Right lobe of liver (tissue), 6 donors: Measurements from ENCODE around the gene ARHGEF2. TPM values are rescaled to one million over a fixed set of nuclear protein-coding genes. Genes with fewer than 3 reads are reported as not detected.
A peak's percentile ranks its signal among the peaks of the same experiment; 100 is the strongest.

Source experiments
- ATAC-seq, 4 donors: fragments of 200-7000 bp; cut with Tn5 transposase; one replicate each; pipeline ENCODE4 v1.9.1; 2020; ENCODE audit warnings: mild to moderate bottlenecking in 4 of 4, moderate library complexity in 4 of 4
- DNase-seq, 3 donors: peaks; one replicate each; pipeline ENCODE4 v3.0.0-alpha.2; 2020
- H3K27ac ChIP-seq, 3 donors: fragments of 200-600 bp; one replicate each; pipeline ENCODE4 v1.8.0; 2022
- H3K27me3 ChIP-seq, 2 donors: fragments of 200-600 bp; one replicate each; pipeline ENCODE4 v1.8.0; 2022
- H3K36me3 ChIP-seq, 4 donors: fragments of 200-600 bp; sonication (generic) in 1 of 4; one replicate each; pipeline versions ENCODE4 v1.5.1 to v1.8.0; 2017 to 2022; ENCODE audit warnings: control low read depth in 1 of 4
- H3K4me1 ChIP-seq, 4 donors: fragments of 200-600 bp; sonication (generic) in 1 of 4; one replicate each; pipeline versions ENCODE4 v1.5.1 to v1.8.0; 2017 to 2022; ENCODE audit warnings: control low read depth in 1 of 4
- H3K4me3 ChIP-seq, 3 donors: fragments of 200-600 bp; one replicate each; pipeline ENCODE4 v1.8.0; 2022
- H3K9me3 ChIP-seq, 4 donors: fragments of 200-600 bp; sonication (generic) in 1 of 4; one replicate each; pipeline versions ENCODE4 v1.5.1 to v1.8.0; 2017 to 2022; ENCODE audit warnings: control low read depth in 1 of 4
- CTCF ChIP-seq, 4 donors: fragments of 200-600 bp in 3 of 4; fragments of 450-650 bp in 1 of 4; IDR thresholded peaks; one replicate each; pipeline versions ENCODE4 v1.5.1 to v1.8.0; 2016 to 2022; ENCODE audit warnings: antibody characterized with exemption in 4 of 4, mild to moderate bottlenecking in 2 of 4
- POLR2A ChIP-seq: fragments of 450-650 bp; IDR thresholded peaks from one replicate; pipeline ENCODE4 v1.6.1; 2017; ENCODE audit warnings: antibody characterized with exemption, mild to moderate bottlenecking
- WGBS: methylation state at CpG from one replicate; pipeline ENCODE4 v1.1.6; 2018; ENCODE audit warnings: low coverage, low lambda C conversion rate; ENCODE audit not compliant: insufficient coverage; ENCODE audit errors: missing lambda C conversion rate; 5-methylcytosine and 5-hydroxymethylcytosine counted together
- intact Hi-C, 2 donors: fragments of 100-400 bp; cut with DNase I; formaldehyde crosslinking; loops; one replicate each; pipeline versions ENCODE4 v1.11.2 to v1.14.1; 2022
- total RNA-seq, 6 experiments: library from RNA; depleted of rRNA in 2 of 6; stranded (reverse); fragments of >200 nt in 2 of 6; fragmentation: NEBNext Ultra II Directional in 3 of 6; extraction: Animal tissue kit (Norgen Biotek cat#: 25700) in 3 of 6; gene quantifications; one replicate each; pipeline versions ENCODE4 v1.1.0 to v1.2.4, GENCODE V29; 2016 to 2023
- donor health status: DM: no; HTN: yes; CAD: no.
- donor health status: DM: no; HTN: no; CAD: no.
- donor health status: DM: no; HTN: no; CAD: no.
- donor health status: DM: no; HTN: yes; CAD: no.
- donor health status: DM: no; HTN: yes; CAD: no.

ARHGEF2 gene
- total RNA-seq, 6 experiments from 2014 or later, result 7.9 to 23.8 (median 13.1) TPM

- ATAC-seq, result peak in 3 of 4 donors; percentile 12 to 31 (median 20)
- Histone ChIP-seq H3K9me3 (no peaks in the 10 kb centered on the region), H3K4me1 (peaks cover 0 to 6% (median 0%) of the 10 kb centered on the region in 4 donors), H3K36me3 (no peaks in the 10 kb centered on the region), H3K27ac (peak overlapping the region; percentile 73 to 89 (median 77)), H3K4me3 (peak overlapping the region; percentile 57 to 63 (median 59)), H3K27me3 (no peaks in the 10 kb centered on the region)
- TF ChIP-seq CTCF (IDR thresholded peaks at IDR 0.05) (no peak), POLR2A (no peak)
- DNase-seq, result no peak
- WGBS, result 12% methylated on average over 3 of the region's 8 CpGs
- intact Hi-C loops, result no loop called here
Measured at GRCh38 chr1:155978973-155979429, 654 bp upstream of the ARHGEF2 start.

GRCh38 chr1:155977690-155978324 lies 540 bp downstream of the ARHGEF2 start:
- intact Hi-C loops, result no loop called here
- no peak for TF ChIP-seq POLR2A
- no peak for TF ChIP-seq CTCF (IDR thresholded peaks at IDR 0.05)
- no peak for DNase-seq
- H3K4me1 ChIP-seq, result peaks cover 0 to 6% (median 0%) of the 10 kb centered on the region in 4 donors
- no peaks in the 10 kb centered on the region for H3K36me3 ChIP-seq
- no peaks in the 10 kb centered on the region for H3K9me3 ChIP-seq
- H3K27ac ChIP-seq, result peak overlapping the region; percentile 73 to 89 (median 77)
- WGBS, result 2% methylated on average over 18 of the region's 52 CpGs
- H3K4me3 ChIP-seq, result peak overlapping the region; percentile 57 to 63 (median 59)
- ATAC-seq, result peak; percentile 31 to 54 (median 44)
- no peaks in the 10 kb centered on the region for H3K27me3 ChIP-seq

- Histone ChIP-seq H3K36me3 (no peaks in the 10 kb centered on the region), H3K4me3 (peak overlapping the region; percentile 57 to 63 (median 59)), H3K27me3 (no peaks in the 10 kb centered on the region), H3K4me1 (peaks cover 0 to 10% (median 1%) of the 10 kb centered on the region in 4 donors), H3K9me3 (no peaks in the 10 kb centered on the region), H3K27ac (peak overlapping the region; percentile 73 to 89 (median 77))
- 32% methylated on average over 5 of the region's 5 CpGs for WGBS
- peak in 3 of 4 donors; percentile 1 to 22 (median 2) for ATAC-seq
- intact Hi-C loops, result no loop called here
- DNase-seq, result no peak
- TF ChIP-seq POLR2A, result no peak
- no peak for TF ChIP-seq CTCF (IDR thresholded peaks at IDR 0.05)
Measured at GRCh38 chr1:155976913-155977689, 1.2 kb downstream of the ARHGEF2 start.

- peak overlapping the region; percentile 73 to 89 (median 77) for H3K27ac ChIP-seq
- no peaks in the 10 kb centered on the region for H3K36me3 ChIP-seq
- no peaks in the 10 kb centered on the region for H3K9me3 ChIP-seq
- H3K4me3 ChIP-seq, result peak overlapping the region; percentile 57 to 63 (median 59)
- DNase-seq (peak in 1 of 3 donors; percentile 63), ATAC-seq (peak in 1 of 4 donors; percentile 18)
- TF ChIP-seq POLR2A (no peak), CTCF (IDR thresholded peaks at IDR 0.05) (no peak)
- 23% methylated on average over 12 of the region's 14 CpGs for WGBS
- H3K4me1 ChIP-seq, result peaks cover 0 to 16% (median 2%) of the 10 kb centered on the region in 4 donors
- H3K27me3 ChIP-seq, result no peaks in the 10 kb centered on the region
- intact Hi-C loops, result no loop called here
Measured at GRCh38 chr1:155976062-155976912, 2.1 kb downstream of the ARHGEF2 start.
